Astrocyte of the hippocampus (primary cell): ENCODE measurements around the gene TP53I11.
A peak's percentile ranks its signal among the peaks of the same experiment; 100 is the strongest.

Experiments used
- DNase-seq: peaks from one replicate; pipeline ENCODE4 v3.0.0; 2011; ENCODE audit warnings: low read depth, low spot score

TP53I11 gene

GRCh38 chr11:44940835-44941234 lies 9.8 kb downstream of the TP53I11 start:
- DNase-seq = no peak

GRCh38 chr11:44940404-44940803 lies 10.3 kb downstream of the TP53I11 start:
- DNase-seq = no peak

- peak; percentile 39 for DNase-seq
Observed at GRCh38 chr11:44939673-44940395, 10.8 kb downstream of the TP53I11 start.

GRCh38 chr11:44938066-44938691 lies 12.5 kb downstream of the TP53I11 start:
- no peak for DNase-seq

DNA sequence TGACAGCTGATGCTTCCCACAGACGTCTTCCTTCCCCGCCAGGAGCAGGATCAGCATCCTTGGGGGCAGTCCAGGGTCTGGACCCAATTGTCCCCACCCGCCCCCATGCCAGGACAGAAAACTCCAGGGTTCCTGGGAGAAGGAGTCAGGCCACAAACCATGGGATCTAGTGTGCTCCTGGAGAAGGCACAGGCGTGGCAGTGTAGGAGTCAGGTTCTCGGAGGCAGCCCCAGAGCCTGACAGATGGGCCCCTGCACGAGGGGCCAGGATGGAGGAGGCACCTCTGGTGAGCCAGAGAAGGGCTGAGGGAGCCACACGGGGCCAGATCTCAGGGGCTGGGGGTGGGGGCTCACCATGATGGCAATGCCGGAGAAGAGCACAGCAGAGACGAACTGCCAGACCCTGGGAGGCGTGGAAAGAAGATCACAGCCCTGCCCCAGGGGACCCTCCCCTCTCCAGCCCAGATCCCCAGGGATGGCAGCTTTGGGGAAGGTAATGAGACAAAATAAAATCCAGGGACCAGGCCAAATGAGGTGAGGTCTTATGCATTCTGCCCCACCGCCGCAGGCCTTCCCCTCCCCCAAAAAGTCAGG lies 13.6 kb downstream of the TP53I11 start:
- no peak for DNase-seq

GRCh38 chr11:44936525-44936924 lies 14.2 kb downstream of the TP53I11 start:
- peak; percentile 91 for DNase-seq

DNA sequence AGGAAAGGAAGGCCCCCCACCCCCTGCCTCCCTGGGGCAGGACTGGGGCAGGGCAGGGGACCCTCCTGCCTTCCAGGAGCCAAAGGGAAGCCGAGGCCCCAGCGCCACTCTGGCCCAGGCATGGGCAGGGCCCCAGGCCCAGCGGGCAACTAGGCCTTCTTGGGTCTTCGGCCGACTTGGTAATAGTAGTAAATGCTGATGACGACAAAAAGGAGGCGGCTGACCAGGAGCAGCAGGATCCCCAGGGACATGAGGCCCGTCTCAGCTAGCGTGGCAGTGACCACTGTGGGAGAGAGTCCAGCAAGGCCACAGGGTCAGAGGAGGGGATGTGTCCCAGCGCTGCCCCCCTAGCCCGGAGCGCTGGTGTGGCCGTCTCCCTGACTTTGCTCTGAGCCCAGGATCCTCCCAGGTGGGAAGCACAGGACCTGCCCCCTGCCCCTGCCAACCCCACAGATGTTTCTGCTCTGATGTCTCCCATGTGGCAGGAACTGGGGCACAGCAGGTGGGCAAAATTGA lies 15.9 kb downstream of the TP53I11 start:
- no peak for DNase-seq

DNA sequence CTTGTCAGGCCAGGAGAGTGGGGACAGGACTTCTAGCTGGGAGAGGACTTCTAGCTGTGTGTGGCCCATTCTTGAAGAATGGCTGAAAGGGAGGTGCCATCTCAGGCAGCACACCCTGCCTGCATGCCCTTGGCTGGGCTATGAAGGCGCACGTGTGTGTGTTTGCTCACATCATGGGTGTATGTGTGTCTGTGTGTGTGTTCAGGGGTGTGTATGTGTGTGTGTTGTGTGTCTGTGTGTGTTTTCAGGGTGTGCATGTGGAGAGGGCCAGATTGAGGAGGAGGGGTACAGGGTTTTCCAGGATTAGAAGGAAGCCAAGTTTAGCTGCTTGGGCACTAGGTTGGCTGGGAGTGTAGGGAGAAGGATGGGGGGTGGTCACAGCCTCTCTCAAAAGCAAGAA lies 16.6 kb downstream of the TP53I11 start:
- DNase-seq = no peak

- DNase-seq = no peak
Observed at GRCh38 chr11:44931466-44931865, 19.2 kb downstream of the TP53I11 start.

- no peak for DNase-seq
Observed at GRCh38 chr11:44930588-44931302, 19.9 kb downstream of the TP53I11 start.

- peak; percentile 25 for DNase-seq
Observed at GRCh38 chr11:44928816-44929215, 21.9 kb downstream of the TP53I11 start.

DNA sequence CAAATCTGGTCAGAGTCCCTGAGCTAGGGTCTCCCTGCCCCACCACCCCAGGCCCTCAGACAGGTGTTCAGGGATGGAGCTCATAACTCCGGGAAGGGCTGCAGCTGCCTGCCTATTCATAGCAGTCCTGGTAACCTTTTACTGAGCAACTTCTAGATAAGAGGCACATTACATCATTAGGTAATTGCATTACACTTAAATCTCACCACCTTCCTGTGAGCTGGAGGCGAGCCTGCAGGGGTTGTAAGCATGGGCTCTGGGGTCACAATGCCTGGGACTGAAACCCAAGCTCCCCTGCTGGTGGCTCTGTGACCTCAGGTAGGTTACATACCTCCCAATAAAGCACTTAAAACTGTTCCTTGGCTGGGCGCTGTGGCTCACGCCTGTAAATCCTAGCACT lies 22.5 kb downstream of the TP53I11 start:
- no peak for DNase-seq

- DNase-seq = peak; percentile 84
Observed at GRCh38 chr11:44927174-44927661, 23.5 kb downstream of the TP53I11 start.

DNA sequence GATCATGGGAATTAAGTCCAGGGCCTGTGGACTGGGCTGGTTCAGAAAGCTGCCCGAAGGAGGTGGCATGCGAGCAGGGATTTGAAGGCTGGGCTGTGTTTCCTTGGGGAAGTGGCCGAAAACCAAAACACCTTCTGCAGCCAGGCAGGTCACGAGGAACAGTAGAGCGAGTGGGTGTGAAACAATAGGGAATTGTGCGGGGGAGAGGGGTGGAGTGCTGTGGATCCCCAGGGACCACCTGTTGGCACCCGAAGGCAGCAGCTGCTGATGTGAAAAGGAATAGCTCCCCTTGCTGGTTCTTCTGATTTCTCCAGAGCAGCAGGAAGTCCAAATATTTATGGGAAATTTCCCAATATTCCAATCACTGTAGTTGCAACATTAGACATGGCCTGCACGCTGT lies 24.6 kb downstream of the TP53I11 start:
- no peak for DNase-seq

DNA sequence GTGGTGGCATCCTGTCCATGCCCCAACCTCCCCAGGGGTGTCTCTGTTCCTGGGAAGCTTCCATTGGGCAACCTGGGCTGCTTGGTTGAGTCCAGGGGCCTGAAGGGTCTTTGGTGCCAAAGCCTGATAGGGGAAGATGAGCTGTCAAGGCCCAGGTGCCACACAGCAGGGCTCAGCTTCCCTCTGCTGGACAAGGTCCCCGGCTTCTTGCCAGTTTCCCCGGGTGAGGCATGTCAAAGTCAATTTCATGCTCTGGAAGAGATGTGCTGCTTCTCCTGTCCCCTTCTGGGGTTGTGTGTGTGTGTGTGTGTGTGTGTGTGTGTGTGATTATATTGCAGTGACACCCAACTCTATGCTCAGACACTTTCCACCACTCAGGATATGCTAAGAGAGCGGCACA lies 26.9 kb downstream of the TP53I11 start:
- DNase-seq = no peak

DNA sequence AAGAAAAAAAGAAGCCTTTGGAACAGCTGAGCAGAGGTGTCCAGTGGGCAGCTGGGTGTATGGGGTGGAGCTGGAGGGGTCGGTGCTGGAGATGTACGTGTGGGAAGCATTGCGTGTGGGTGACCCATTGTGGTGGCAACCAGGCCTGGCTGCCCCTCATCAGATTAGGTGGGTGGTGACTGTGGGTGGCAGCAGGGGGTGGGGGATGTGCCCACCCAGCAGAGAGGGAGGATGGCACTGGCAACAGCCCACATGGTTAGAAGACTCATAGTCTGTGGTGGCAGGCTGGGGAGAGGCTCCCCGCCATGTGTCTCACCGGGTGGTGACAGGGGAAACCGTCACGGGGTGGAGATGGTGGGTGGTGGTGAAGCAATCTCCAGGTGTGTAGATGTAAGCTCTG lies 27.6 kb downstream of the TP53I11 start:
- DNase-seq = no peak

- no peak for DNase-seq
Observed at GRCh38 chr11:44920451-44920850, 30.2 kb downstream of the TP53I11 start.

DNA sequence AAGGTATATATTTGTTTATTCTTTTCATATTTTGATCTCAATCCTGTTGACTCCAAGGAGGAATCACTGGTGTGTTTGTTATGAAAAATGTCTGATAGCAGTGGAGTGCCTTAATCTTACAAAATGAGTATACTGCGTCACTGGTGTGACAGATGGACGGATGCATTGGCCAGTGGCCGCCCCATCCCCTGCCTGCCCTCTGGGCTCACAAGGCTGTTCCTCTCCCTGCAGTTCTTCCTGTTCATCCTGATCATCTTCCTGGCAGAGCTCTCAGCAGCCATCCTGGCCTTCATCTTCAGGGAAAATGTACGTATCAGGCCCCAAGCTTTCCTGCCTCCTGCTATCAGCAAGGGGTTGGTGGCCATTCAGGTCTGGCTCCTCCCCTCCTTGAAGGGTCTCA lies 32.9 kb downstream of the TP53I11 start:
- DNase-seq = no peak

DNA sequence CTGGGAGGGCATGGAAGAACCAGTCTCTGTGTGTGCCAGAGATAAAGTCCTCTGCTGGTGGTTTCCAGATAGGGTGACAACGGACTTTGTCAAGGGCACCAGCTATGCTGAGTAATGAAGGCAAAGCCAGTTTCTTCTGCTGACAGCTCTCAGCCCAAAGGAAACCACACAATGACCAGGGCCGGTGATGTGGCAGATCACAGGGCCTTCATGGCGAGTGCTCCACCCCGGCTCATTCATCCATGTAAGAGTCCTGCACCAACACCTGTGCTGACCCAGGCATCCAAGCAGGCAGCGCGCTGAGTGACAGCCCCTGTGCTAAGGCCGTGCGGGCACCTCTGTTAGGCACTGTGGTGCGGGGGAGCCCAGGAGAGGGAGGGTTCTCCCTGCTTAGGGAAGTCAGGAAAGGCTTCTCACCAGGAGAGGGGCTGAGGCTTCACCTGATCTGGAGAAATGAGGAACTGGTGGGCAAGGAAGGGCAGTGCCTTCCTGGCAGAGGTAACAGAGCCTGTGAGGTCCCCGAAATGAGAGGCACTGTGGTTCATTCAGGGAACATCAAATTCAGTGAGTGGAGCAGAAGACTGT lies 33.8 kb downstream of the TP53I11 start:
- DNase-seq = peak; percentile 27

GRCh38 chr11:44916331-44916730 lies 34.4 kb downstream of the TP53I11 start:
- no peak for DNase-seq

- DNase-seq = no peak
Observed at GRCh38 chr11:44915621-44916020, 35.1 kb downstream of the TP53I11 start.

GRCh38 chr11:44915004-44915403 lies 35.7 kb downstream of the TP53I11 start:
- no peak for DNase-seq
